CD4-positive, alpha-beta memory T cell (primary cell): ENCODE results near the gene MAFB. TPM values are rescaled to one million over a fixed set of nuclear protein-coding genes. Genes with fewer than 3 reads are reported as not detected.

Experiments
- CTCF ChIA-PET: fragments of 350-600 bp; sonication (Branson Sonifier 250); formaldehyde crosslinking; loops from one replicate; lab custom pipeline; 2021; ENCODE audit warnings: inconsistent platforms; ENCODE audit not compliant: partially characterized antibody; lab: Charles Lee
- POLR2A ChIA-PET: fragments of 350-600 bp; sonication (Branson Sonifier 250); formaldehyde crosslinking; loops from one replicate; lab custom pipeline; 2021; ENCODE audit not compliant: partially characterized antibody; lab: Charles Lee
- DNase-seq, 5 donors: peaks; one replicate each; pipeline versions ENCODE4 v3.0.0 to v3.0.0-alpha.2; 2020 to 2022; ENCODE audit warnings: mixed read lengths in 1 of 5
- H3K27ac ChIP-seq: one replicate; pipeline ENCODE4 v1.7.0; 2013; ENCODE audit warnings: low read depth, low read length
- H3K27me3 ChIP-seq: 2 replicates; pipeline ENCODE4 v1.7.0; 2013; ENCODE audit warnings: mild to moderate bottlenecking, low read length, moderate library complexity; ENCODE audit not compliant: insufficient read depth
- H3K36me3 ChIP-seq: 2 replicates; pipeline ENCODE4 v1.7.0; 2013; ENCODE audit warnings: mild to moderate bottlenecking, low read length, moderate library complexity; ENCODE audit not compliant: insufficient read depth
- H3K4me1 ChIP-seq: 2 replicates; pipeline ENCODE4 v1.7.0; 2013; ENCODE audit warnings: mild to moderate bottlenecking, low read length, moderate library complexity; ENCODE audit not compliant: insufficient read depth
- H3K4me3 ChIP-seq, 2 donors: one replicate each; pipeline ENCODE4 v1.7.0; 2013; ENCODE audit warnings: low read length in 2 of 2, mild to moderate bottlenecking in 1 of 2
- H3K9me3 ChIP-seq, 2 donors: one replicate each; pipeline ENCODE4 v1.7.0; 2013; ENCODE audit warnings: low read length in 2 of 2, control low read depth in 1 of 2; ENCODE audit not compliant: control insufficient read depth in 1 of 2
- H3K27ac Mint-ChIP-seq, 7 donors: one replicate each; pipeline ENCODE4 v1.8.0; 2020 to 2021; ENCODE audit warnings: mixed read lengths in 7 of 7, mild to moderate bottlenecking in 6 of 7, inconsistent platforms in 3 of 7, moderate library complexity in 3 of 7
- H3K27me3 Mint-ChIP-seq, 2 donors: one replicate each; pipeline ENCODE4 v1.8.0; 2020 to 2021; ENCODE audit warnings: mixed read lengths in 2 of 2
- H3K36me3 Mint-ChIP-seq, 2 donors: one replicate each; pipeline ENCODE4 v1.8.0; 2020 to 2021; ENCODE audit warnings: mixed read lengths in 2 of 2, inconsistent platforms in 1 of 2, mild to moderate bottlenecking in 1 of 2
- H3K4me1 Mint-ChIP-seq, 4 donors: one replicate each; pipeline ENCODE4 v1.8.0; 2020 to 2021; ENCODE audit warnings: mixed read lengths in 4 of 4, mild to moderate bottlenecking in 1 of 4
- H3K4me3 Mint-ChIP-seq, 8 donors: one replicate each; pipeline ENCODE4 v1.8.0; 2020 to 2021; ENCODE audit warnings: mixed read lengths in 8 of 8, mild to moderate bottlenecking in 7 of 8, moderate library complexity in 6 of 8, inconsistent platforms in 3 of 8
- H3K9me3 Mint-ChIP-seq, 8 donors: one replicate each; pipeline ENCODE4 v1.8.0; 2020 to 2021; ENCODE audit warnings: mixed read lengths in 8 of 8, mild to moderate bottlenecking in 5 of 8, inconsistent platforms in 3 of 8, moderate library complexity in 1 of 8
- intact Hi-C: fragments of 100-400 bp; cut with micrococcal nuclease; formaldehyde crosslinking; loops from one replicate; pipeline ENCODE4 v1.15.1; 2023
- polyA plus RNA-seq, 2 donors: library from polyadenylated mRNA; unstranded; fragments of 300-500 nt; fragmentation: Illumina TruSeq; gene quantifications; one replicate each; pipeline ENCODE4 v1.2.3, GENCODE V29; 2021
- total RNA-seq, 2 experiments: library from RNA; stranded (reverse); gene quantifications; one replicate each; pipeline ENCODE4 v1.2.3, GENCODE V29; 2021

Gene MAFB
- total and polyA plus RNA-seq, 4 experiments from 2014 or later, result 0.07 to 2.6 (median 2.2) TPM; not detected in 1

- CTCF ChIA-PET, result no interaction called here
- Mint-ChIP-seq H3K36me3 (no peaks in the 10 kb centered on the region), H3K27me3 (peaks cover 4 to 10% of the 10 kb centered on the region in 2 donors), H3K27ac (no peak overlapping the region), H3K4me3 (no peak overlapping the region), H3K9me3 (peaks cover 0 to 6% (median 0%) of the 10 kb centered on the region in 8 donors), H3K4me1 (no peaks in the 10 kb centered on the region)
- DNase-seq, result no peak
- Histone ChIP-seq H3K27me3 (no peaks in the 10 kb centered on the region), H3K4me1 (no peaks in the 10 kb centered on the region), H3K4me3 (no peak overlapping the region), H3K36me3 (no peaks in the 10 kb centered on the region), H3K9me3 (no peaks in the 10 kb centered on the region), H3K27ac (no peak overlapping the region)
- intact Hi-C loops, result no loop called here
- POLR2A ChIA-PET, result no interaction called here
Measured at GRCh38 chr20:40640667-40641066, 48.4 kb downstream of the MAFB start.

- H3K4me1 ChIP-seq, result no peaks in the 10 kb centered on the region
- Mint-ChIP-seq H3K36me3 (no peaks in the 10 kb centered on the region), H3K9me3 (peaks cover 0 to 4% (median 0%) of the 10 kb centered on the region in 8 donors), H3K4me3 (peak overlapping the region in 1 of 8 donors; percentile 21), H3K27ac (no peak overlapping the region), H3K27me3 (peaks cover 4 to 7% of the 10 kb centered on the region in 2 donors), H3K4me1 (no peaks in the 10 kb centered on the region)
- no peaks in the 10 kb centered on the region for H3K9me3 ChIP-seq
- H3K4me3 ChIP-seq, result no peak overlapping the region
- H3K36me3 ChIP-seq, result no peaks in the 10 kb centered on the region
- H3K27me3 ChIP-seq, result no peaks in the 10 kb centered on the region
- CTCF ChIA-PET, result no interaction called here
- intact Hi-C loops, result no loop called here
- H3K27ac ChIP-seq, result no peak overlapping the region
- DNase-seq, result no peak
- POLR2A ChIA-PET, result no interaction called here
Measured at GRCh38 chr20:40639676-40640355, 49.2 kb downstream of the MAFB start.

- POLR2A ChIA-PET, result no interaction called here
- no peak overlapping the region for H3K4me3 Mint-ChIP-seq
- Histone ChIP-seq H3K4me3 (no peak overlapping the region), H3K27ac (no peak overlapping the region), H3K4me1 (no peaks in the 10 kb centered on the region), H3K36me3 (no peaks in the 10 kb centered on the region), H3K9me3 (no peaks in the 10 kb centered on the region), H3K27me3 (no peaks in the 10 kb centered on the region)
- H3K4me1 Mint-ChIP-seq, result no peaks in the 10 kb centered on the region
- CTCF ChIA-PET, result no interaction called here
- no peak for DNase-seq
- H3K9me3 Mint-ChIP-seq, result peaks cover 0 to 4% (median 0%) of the 10 kb centered on the region in 8 donors
- peaks cover 4 to 6% of the 10 kb centered on the region in 2 donors for H3K27me3 Mint-ChIP-seq
- no peak overlapping the region for H3K27ac Mint-ChIP-seq
- no peaks in the 10 kb centered on the region for H3K36me3 Mint-ChIP-seq
- intact Hi-C loops, result no loop called here
Measured at GRCh38 chr20:40639132-40639531, 49.9 kb downstream of the MAFB start.

GRCh38 chr20:40638414-40638813, 50.6 kb downstream of the MAFB start:
- no peaks in the 10 kb centered on the region for H3K36me3 ChIP-seq
- peaks cover 4 to 6% of the 10 kb centered on the region in 2 donors for H3K27me3 Mint-ChIP-seq
- ChIA-PET POLR2A (no interaction called here), CTCF (no interaction called here)
- no peaks in the 10 kb centered on the region for H3K4me1 ChIP-seq
- no peaks in the 10 kb centered on the region for H3K27me3 ChIP-seq
- no peak overlapping the region for H3K4me3 ChIP-seq
- H3K4me3 Mint-ChIP-seq, result no peak overlapping the region
- peaks cover 0 to 4% (median 0%) of the 10 kb centered on the region in 8 donors for H3K9me3 Mint-ChIP-seq
- intact Hi-C loops, result no loop called here
- H3K9me3 ChIP-seq, result no peaks in the 10 kb centered on the region
- no peaks in the 10 kb centered on the region for H3K4me1 Mint-ChIP-seq
- DNase-seq, result no peak
- H3K27ac ChIP-seq, result no peak overlapping the region
- no peak overlapping the region for H3K27ac Mint-ChIP-seq
- H3K36me3 Mint-ChIP-seq, result no peaks in the 10 kb centered on the region

- Mint-ChIP-seq H3K36me3 (no peaks in the 10 kb centered on the region), H3K4me3 (no peak overlapping the region), H3K27ac (no peak overlapping the region), H3K4me1 (no peaks in the 10 kb centered on the region), H3K27me3 (peaks cover 4 to 6% of the 10 kb centered on the region in 2 donors), H3K9me3 (peaks cover 0 to 4% (median 0%) of the 10 kb centered on the region in 8 donors)
- intact Hi-C loops, result no loop called here
- no peaks in the 10 kb centered on the region for H3K27me3 ChIP-seq
- H3K4me3 ChIP-seq, result no peak overlapping the region
- H3K27ac ChIP-seq, result no peak overlapping the region
- POLR2A ChIA-PET, result no interaction called here
- H3K36me3 ChIP-seq, result no peaks in the 10 kb centered on the region
- H3K9me3 ChIP-seq, result no peaks in the 10 kb centered on the region
- no peak for DNase-seq
- CTCF ChIA-PET, result no interaction called here
- no peaks in the 10 kb centered on the region for H3K4me1 ChIP-seq
Measured at GRCh38 chr20:40637176-40637575, 51.9 kb downstream of the MAFB start.

- Histone ChIP-seq H3K4me1 (no peaks in the 10 kb centered on the region), H3K4me3 (no peak overlapping the region), H3K9me3 (no peaks in the 10 kb centered on the region), H3K27ac (no peak overlapping the region), H3K36me3 (no peaks in the 10 kb centered on the region), H3K27me3 (no peaks in the 10 kb centered on the region)
- Mint-ChIP-seq H3K4me3 (no peak overlapping the region), H3K27me3 (peaks cover 4 to 6% of the 10 kb centered on the region in 2 donors), H3K4me1 (no peaks in the 10 kb centered on the region), H3K36me3 (no peaks in the 10 kb centered on the region), H3K27ac (no peak overlapping the region), H3K9me3 (peaks cover 0 to 4% (median 0%) of the 10 kb centered on the region in 8 donors)
- ChIA-PET POLR2A (no interaction called here), CTCF (no interaction called here)
- no peak for DNase-seq
- intact Hi-C loops, result no loop called here
Measured at GRCh38 chr20:40636486-40636885, 52.5 kb downstream of the MAFB start.

- no peak overlapping the region for H3K4me3 Mint-ChIP-seq
Measured at GRCh38 chr20:40635971-40636370, 53.1 kb downstream of the MAFB start.

More at GRCh38 chr20:40635971-40636370, 53.1 kb downstream of the MAFB start:
- Mint-ChIP-seq H3K9me3 (peaks cover 0 to 4% (median 0%) of the 10 kb centered on the region in 8 donors), H3K27me3 (peaks cover 3 to 4% of the 10 kb centered on the region in 2 donors), H3K27ac (no peak overlapping the region), H3K4me1 (no peaks in the 10 kb centered on the region), H3K36me3 (no peaks in the 10 kb centered on the region)
- no peaks in the 10 kb centered on the region for H3K27me3 ChIP-seq
- no peak for DNase-seq
- no peaks in the 10 kb centered on the region for H3K4me1 ChIP-seq
- intact Hi-C loops, result no loop called here
- H3K9me3 ChIP-seq, result no peaks in the 10 kb centered on the region
- H3K36me3 ChIP-seq, result no peaks in the 10 kb centered on the region
- no peak overlapping the region for H3K4me3 ChIP-seq
- ChIA-PET CTCF (interaction anchor here (0.6 kb wide), 1 partner anchor 1081 kb away, joined by 3 read pairs; no protein-coding TSS in a partner anchor), POLR2A (no interaction called here)
- H3K27ac ChIP-seq, result no peak overlapping the region
